Natural killer cell treated with Interleukin-12 subunit alpha and Interleukin-12 subunit beta and Interleukin-15 and Interleukin-18, amount 100 ng/mL, for 72 hours (primary cell): ENCODE measurements around the gene CRYGA. TPM values are rescaled to one million over a fixed set of nuclear protein-coding genes. Genes with fewer than 3 reads are reported as not detected.

Experiments used
- ATAC-seq, 2 donors: fragments of 150-1000 bp; cut with Tn5 transposase in 1 of 2; sonication (Bioruptor Pico), chemical (Tn5 transposase) in 1 of 2; 2 replicates each; pipeline ENCODE4 v1.10.0; 2021
- DNase-seq: peaks from one replicate; pipeline ENCODE4 v3.0.0; 2022; ENCODE audit warnings: low spot score
- H3K27ac Mint-ChIP-seq, 2 donors: 1 replicate in 1 of 2; 2 replicates in 1 of 2; pipeline ENCODE4 v1.8.0; 2022; ENCODE audit warnings: mixed read lengths in 2 of 2, mild to moderate bottlenecking in 1 of 2, moderate library complexity in 1 of 2
- H3K27me3 Mint-ChIP-seq, 2 donors: 1 replicate in 1 of 2; 2 replicates in 1 of 2; pipeline ENCODE4 v1.8.0; 2022; ENCODE audit warnings: mixed read lengths in 2 of 2
- H3K36me3 Mint-ChIP-seq: one replicate; pipeline ENCODE4 v1.8.0; 2022; ENCODE audit warnings: mixed read lengths
- H3K4me1 Mint-ChIP-seq, 2 donors: 1 replicate in 1 of 2; 2 replicates in 1 of 2; pipeline ENCODE4 v1.8.0; 2022; ENCODE audit warnings: low read depth in 2 of 2, mixed read lengths in 2 of 2, mild to moderate bottlenecking in 1 of 2
- H3K4me3 Mint-ChIP-seq: one replicate; pipeline ENCODE4 v1.8.0; 2022; ENCODE audit warnings: mixed read lengths
- H3K9me3 Mint-ChIP-seq: 2 replicates; pipeline ENCODE4 v1.8.0; 2022; ENCODE audit warnings: mixed read lengths
- total RNA-seq, 2 donors: library from RNA; stranded (reverse); gene quantifications; one replicate each; pipeline ENCODE4 v1.2.3, GENCODE V29; 2022

CRYGA gene, protein sequence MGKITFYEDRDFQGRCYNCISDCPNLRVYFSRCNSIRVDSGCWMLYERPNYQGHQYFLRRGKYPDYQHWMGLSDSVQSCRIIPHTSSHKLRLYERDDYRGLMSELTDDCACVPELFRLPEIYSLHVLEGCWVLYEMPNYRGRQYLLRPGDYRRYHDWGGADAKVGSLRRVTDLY
- total RNA-seq, result not detected

DNA sequence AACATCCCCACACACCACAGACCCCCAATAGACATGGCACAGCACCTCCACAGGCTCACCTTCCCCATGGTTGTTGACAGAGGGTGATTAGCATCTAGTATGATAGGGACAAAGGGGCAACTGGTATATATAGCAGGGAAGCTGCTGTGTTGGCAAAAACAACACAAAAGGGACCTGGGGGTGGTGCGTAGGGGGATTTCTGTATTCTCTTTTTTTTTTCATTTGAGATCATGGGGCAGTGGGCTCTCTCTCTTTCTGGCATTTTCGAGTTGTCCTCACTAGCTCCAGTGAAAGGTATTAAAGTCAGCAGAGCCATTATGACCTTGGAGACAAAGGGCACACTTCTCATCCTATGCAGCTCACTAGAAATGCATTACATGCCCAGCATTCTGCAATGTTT, at the start of gene CRYGA:
Gene CRYGA (minus strand): TSS at position 101 of the 400 bp plus-strand sequence. CDS start 33 bp downstream, at position 68.
- DNase-seq (no peak), ATAC-seq (no peak)
- Mint-ChIP-seq H3K9me3 (no peaks in the 10 kb centered on the region), H3K27ac (no peak within 1 kb of the TSS), H3K4me3 (no peak within 1 kb of the TSS), H3K4me1 (no peaks in the 10 kb centered on the region), H3K36me3 (no peaks in the 10 kb centered on the region), H3K27me3 (peaks cover 8 to 9% of the 10 kb centered on the region in 2 donors)

DNA sequence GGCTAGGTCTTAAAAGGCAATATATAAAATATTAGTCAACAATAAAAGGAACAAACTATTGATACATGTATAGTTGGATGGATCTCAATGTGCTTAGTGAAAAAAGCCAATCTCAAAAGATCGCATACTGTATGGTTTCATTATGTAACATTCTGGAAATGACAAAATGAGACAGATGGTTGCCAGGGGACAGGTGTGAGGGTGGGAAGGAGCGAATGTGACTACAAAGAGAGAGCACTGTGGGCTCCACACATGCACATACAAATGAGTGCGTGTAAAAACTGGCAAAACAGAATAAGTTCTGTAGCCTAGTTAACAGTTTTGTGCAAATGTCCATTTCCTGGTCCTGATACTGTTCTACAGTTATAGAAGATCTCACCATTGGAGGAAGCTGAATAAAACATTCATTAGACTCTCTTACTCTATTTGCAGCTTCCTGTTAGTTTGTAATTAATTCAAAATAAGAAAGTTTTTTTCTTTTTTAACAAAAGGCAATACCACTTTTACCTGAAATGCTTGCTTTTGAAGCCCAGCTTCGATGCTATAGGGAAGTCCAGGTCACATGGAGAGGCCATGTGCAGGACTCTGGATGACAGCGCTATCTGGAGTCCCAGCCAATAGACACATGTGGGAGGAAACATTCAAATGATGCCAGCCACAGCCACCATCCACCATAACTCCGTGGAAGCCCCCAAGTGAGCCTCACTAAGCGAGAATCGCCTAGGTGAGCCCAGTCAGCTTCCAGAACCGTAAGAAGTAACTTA, 47.5 kb upstream of the CRYGA start:
- no peak overlapping the region for H3K27ac Mint-ChIP-seq
- no peak for DNase-seq
- H3K27me3 Mint-ChIP-seq, result no peaks in the 10 kb centered on the region
- no peaks in the 10 kb centered on the region for H3K4me1 Mint-ChIP-seq
- no peak for ATAC-seq
- H3K4me3 Mint-ChIP-seq, result no peak overlapping the region
- H3K9me3 Mint-ChIP-seq, result no peaks in the 10 kb centered on the region
- H3K36me3 Mint-ChIP-seq, result no peaks in the 10 kb centered on the region

DNA sequence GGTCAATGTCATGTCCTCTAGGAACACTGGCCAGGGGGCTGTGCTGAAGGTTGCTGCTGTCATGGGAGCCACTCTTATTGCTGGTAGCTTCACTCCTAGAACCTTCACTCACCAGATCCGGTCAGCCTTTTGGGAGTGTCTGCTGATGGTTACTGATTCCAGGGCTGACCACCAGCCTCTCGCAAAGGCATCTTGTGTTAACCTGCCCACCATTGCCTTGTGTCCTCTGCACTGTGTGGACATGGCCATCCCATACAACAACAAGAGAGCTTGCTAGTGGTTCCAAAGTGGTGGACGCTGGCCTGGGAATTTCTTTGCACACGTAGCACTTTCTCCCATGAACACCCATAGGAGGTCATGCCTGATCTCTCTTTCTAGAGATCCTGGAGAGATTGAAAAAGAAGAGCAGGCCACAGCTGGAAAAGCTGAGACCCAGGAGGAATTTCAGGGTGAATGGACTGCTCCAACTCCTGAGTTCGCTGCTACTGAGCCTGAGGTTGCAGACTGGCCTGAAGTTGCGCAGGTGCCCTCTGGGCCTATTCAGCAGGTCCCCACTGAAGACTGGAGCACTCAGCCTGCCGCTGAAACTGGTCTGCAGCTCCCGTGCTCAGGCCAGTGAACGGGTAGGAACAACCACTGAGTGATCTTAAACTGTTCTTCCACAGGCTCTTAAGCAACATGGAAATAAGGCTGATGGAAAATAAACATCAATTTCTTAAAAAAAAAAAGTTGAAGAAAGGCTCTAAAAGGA, 45.1 kb upstream of the CRYGA start:
- ATAC-seq (no peak), DNase-seq (no peak)
- H3K4me3 Mint-ChIP-seq, result no peak overlapping the region
- no peaks in the 10 kb centered on the region for H3K36me3 Mint-ChIP-seq
- H3K4me1 Mint-ChIP-seq, result no peaks in the 10 kb centered on the region
- no peak overlapping the region for H3K27ac Mint-ChIP-seq
- no peaks in the 10 kb centered on the region for H3K9me3 Mint-ChIP-seq
- no peaks in the 10 kb centered on the region for H3K27me3 Mint-ChIP-seq

DNA sequence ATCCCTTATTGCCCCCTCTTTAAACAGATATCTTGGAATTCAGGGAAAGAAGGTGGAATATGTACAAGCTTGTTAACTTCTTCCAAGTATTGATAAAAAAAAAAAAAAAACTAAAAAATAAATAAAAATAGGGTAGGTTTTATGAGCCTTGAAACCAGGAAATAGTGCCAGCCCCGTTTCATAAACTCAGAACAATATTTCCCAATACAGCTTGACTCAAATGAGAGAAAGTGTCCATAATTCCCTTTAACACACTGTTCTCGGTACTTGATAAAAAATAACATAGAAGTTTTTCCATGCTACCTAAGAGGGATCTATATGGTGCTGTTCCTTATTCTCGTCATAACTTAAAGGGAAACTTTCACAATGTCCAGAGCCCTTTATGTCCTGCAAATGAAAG, 44.4 kb upstream of the CRYGA start:
- Mint-ChIP-seq H3K9me3 (no peaks in the 10 kb centered on the region), H3K4me1 (no peaks in the 10 kb centered on the region), H3K4me3 (no peak overlapping the region), H3K27me3 (no peaks in the 10 kb centered on the region), H3K36me3 (no peaks in the 10 kb centered on the region), H3K27ac (no peak overlapping the region)
- ATAC-seq, result no peak
- DNase-seq, result no peak

DNA sequence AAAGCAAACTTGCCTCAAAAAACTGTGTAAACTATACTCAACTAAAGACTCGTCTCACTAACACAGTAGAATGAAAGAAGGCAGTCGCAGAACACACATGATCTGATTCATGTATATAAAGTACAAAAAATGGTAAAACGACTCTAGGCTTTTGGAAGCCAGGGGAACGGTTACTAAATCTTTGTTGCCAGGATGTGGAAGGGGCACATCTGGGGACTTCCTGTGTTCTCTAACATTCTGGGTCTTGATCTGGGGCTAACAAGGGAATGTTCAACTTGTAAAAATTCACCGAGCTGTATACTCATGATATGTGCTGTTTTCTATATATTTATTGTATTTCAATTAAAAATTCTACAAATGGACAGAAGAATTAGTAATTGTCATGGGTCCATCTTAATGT, 40.8 kb upstream of the CRYGA start:
- no peaks in the 10 kb centered on the region for H3K9me3 Mint-ChIP-seq

DNA sequence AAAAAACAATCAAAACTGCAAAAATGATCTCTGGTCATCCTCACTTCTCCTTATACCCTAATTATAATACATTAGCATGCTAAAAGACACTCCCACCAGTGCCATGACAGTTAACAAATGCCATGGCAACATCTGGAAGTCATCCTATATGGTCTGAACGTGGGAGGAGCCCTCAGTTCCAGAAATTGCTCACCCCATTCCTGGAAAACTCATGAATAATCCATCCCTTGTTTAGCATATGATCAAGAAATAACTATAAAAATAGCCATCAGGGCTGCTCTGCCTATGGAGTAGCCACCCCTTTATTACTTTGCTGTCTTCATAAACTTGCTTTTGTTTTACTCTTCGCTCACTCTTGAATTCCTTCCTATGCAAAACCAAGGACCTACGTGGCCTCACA, 32.1 kb upstream of the CRYGA start:
- no peak overlapping the region for H3K4me3 Mint-ChIP-seq
- DNase-seq, result no peak
- ATAC-seq, result no peak
- no peaks in the 10 kb centered on the region for H3K36me3 Mint-ChIP-seq
- no peaks in the 10 kb centered on the region for H3K9me3 Mint-ChIP-seq
- no peak overlapping the region for H3K27ac Mint-ChIP-seq
- no peaks in the 10 kb centered on the region for H3K4me1 Mint-ChIP-seq
- H3K27me3 Mint-ChIP-seq, result peaks cover 0 to 3% of the 10 kb centered on the region in 2 donors

More for the DNA sequence above, 40.8 kb upstream of the CRYGA start:
- DNase-seq (no peak), ATAC-seq (no peak)
- Mint-ChIP-seq H3K4me1 (no peaks in the 10 kb centered on the region), H3K27me3 (peaks cover 0 to 3% of the 10 kb centered on the region in 2 donors), H3K36me3 (no peaks in the 10 kb centered on the region), H3K4me3 (no peak overlapping the region), H3K27ac (no peak overlapping the region)

DNA sequence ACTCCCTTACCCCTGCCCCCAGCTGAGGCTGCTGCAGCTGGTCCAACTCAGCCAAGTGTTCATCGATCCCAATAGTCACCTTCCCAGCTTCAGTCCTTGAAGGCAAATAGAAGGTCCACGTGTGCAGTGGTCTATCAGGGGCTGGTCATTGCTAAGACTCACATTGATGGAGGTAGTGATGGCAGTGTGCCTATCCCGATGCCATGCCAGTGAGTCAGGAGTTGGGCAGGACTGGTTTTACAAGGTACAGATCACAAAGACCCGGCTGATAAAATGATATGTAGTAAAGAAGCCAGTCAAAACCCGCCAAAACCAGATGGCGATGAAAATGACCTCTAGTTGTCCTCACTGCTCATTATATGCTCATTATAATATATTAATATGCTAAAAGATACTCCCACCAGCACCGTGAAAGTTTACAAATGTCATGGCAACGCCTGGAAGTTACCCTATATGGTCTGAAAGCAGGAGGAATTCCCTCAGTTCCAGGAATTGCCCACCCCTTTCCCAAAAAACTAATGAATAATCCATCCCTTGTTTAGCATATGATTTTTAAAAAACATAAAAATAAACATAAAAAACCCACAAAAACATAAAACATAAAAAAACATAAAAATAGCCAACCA, 29.3 kb upstream of the CRYGA start:
- DNase-seq (no peak), ATAC-seq (no peak)
- no peaks in the 10 kb centered on the region for H3K4me1 Mint-ChIP-seq
- H3K36me3 Mint-ChIP-seq, result no peaks in the 10 kb centered on the region
- H3K9me3 Mint-ChIP-seq, result no peaks in the 10 kb centered on the region
- no peak overlapping the region for H3K4me3 Mint-ChIP-seq
- H3K27me3 Mint-ChIP-seq, result peaks cover 0 to 6% of the 10 kb centered on the region in 2 donors
- H3K27ac Mint-ChIP-seq, result no peak overlapping the region

DNA sequence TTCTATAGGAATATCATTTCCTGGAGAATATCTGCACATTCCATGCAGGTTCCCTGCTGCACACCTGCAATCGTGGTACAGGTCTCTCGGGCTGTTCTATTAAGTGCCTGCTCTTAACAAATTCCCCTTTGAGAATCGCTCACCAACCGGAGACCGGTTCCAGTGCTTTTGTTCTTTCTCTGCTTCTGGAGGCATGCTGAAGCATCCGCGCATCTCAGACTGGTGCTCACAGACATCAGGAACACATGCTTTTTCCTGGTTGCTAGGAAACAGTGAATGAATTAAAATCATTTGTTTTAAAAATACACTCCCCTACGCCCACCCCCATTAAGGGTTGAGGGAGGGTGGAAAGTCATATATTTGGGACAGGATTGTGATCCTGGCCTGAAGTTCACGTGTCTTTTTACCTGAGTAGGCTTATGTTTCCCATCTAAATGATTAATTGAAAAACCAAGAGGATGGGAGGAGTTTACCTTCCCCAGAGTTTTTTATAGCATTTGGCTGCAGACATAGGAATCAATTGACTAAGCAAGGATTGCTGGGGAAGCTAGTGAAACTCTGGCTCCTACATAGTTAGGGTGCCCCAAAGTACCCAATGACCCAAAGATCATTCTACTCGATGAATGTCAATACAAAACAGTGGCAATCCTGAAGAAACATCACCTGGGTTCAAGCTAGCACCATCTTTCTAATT, 26.6 kb upstream of the CRYGA start, which contains the start of gene C2orf80:
Gene C2orf80 (minus strand): TSS at position 221 of the 694 bp plus-strand sequence. CDS start 3,044 bp downstream, outside the sequence.
- H3K36me3 Mint-ChIP-seq, result no peaks in the 10 kb centered on the region
- H3K27ac Mint-ChIP-seq, result no peak within 1 kb of the TSS
- DNase-seq (no peak), ATAC-seq (no peak)
- no peaks in the 10 kb centered on the region for H3K9me3 Mint-ChIP-seq
- H3K27me3 Mint-ChIP-seq, result peaks cover 0 to 5% of the 10 kb centered on the region in 2 donors
- no peaks in the 10 kb centered on the region for H3K4me1 Mint-ChIP-seq
- no peak within 1 kb of the TSS for H3K4me3 Mint-ChIP-seq

DNA sequence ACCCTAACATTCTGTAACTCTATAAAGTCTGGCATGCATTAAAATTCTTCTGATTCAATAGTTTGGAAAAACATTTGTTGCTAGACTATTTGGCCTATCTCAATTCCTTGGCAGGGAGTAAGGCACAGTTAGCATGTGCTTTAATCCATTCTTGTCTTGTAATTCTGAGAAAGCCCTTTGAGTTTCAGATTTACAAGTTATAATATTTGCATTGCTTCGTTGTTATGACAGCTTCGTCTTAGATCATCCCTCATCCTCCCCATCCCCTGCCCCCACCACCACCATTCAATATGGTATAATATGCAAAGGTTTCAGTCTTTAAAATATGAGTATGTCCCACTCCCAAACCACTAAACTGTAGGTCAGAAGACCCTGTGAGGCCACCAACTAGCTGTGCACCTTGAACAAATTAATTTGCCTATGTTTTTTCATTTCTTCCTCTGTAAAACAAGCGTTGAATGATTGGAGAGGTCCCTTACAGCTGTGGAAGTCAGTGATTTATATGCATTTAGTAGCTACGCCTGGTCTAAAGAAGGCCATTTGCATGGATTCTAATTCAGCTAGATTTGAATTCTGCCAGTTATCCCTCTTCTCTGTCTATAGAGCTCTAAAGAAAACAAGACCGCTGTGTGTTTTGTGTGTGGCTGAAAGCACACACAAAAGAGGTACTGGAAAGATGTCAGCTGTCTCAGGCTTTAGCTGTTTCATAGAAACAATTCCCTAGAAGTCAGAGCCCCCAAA, 25.9 kb upstream of the CRYGA start:
- DNase-seq (no peak), ATAC-seq (no peak)
- Mint-ChIP-seq H3K36me3 (no peaks in the 10 kb centered on the region), H3K4me3 (no peak overlapping the region), H3K9me3 (no peaks in the 10 kb centered on the region), H3K4me1 (no peaks in the 10 kb centered on the region), H3K27ac (no peak overlapping the region), H3K27me3 (peaks cover 6 to 9% of the 10 kb centered on the region in 2 donors)

DNA sequence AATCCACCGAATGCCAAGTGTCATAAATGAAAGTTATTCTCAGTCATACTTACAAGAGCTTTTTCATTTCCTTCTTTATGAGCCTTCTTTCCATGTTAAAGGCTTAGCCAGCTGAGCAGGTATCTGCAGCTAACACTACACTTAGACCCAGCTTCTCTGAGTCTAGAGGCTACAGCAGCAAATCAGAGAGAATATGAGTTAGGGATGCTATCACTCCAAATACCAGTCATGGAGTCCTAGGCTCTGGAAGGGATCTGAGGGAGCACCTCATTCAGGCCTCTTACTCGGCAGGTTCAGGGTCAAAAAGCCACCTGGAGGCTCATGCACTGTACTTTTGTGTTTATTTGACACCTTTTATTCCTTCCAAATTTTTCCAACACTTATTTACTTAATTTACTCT, 23.5 kb upstream of the CRYGA start:
- ATAC-seq (no peak), DNase-seq (no peak)
- no peaks in the 10 kb centered on the region for H3K36me3 Mint-ChIP-seq
- peaks cover 0 to 5% of the 10 kb centered on the region in 2 donors for H3K4me1 Mint-ChIP-seq
- H3K27me3 Mint-ChIP-seq, result peaks cover 23% of the 10 kb centered on the region in 2 donors
- no peaks in the 10 kb centered on the region for H3K9me3 Mint-ChIP-seq
- no peak overlapping the region for H3K4me3 Mint-ChIP-seq
- H3K27ac Mint-ChIP-seq, result no peak overlapping the region

DNA sequence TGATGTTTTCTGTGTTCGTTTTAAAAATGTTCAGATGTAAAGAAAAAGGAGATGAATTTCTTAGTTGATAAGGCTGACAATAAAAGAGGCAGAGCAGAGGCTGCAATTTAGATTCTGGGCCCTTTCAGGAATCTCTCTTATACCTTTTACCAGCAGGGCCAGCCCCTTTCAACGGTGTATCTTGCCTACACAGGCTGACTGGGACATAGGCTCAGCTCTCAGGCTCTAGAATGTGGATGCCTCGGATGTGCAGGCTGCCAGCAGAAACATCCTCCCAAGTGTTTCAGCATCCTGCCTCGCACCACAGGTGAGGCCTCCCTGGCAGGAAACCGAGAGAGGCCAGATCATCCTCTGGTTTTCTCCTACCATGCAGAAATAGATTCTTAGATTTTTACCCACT, 23.1 kb upstream of the CRYGA start:
- DNase-seq, result no peak
- Mint-ChIP-seq H3K9me3 (no peaks in the 10 kb centered on the region), H3K36me3 (no peaks in the 10 kb centered on the region), H3K27ac (no peak overlapping the region), H3K4me1 (peaks cover 0 to 5% of the 10 kb centered on the region in 2 donors), H3K4me3 (no peak overlapping the region), H3K27me3 (peaks cover 23% of the 10 kb centered on the region in 2 donors)
- no peak for ATAC-seq

DNA sequence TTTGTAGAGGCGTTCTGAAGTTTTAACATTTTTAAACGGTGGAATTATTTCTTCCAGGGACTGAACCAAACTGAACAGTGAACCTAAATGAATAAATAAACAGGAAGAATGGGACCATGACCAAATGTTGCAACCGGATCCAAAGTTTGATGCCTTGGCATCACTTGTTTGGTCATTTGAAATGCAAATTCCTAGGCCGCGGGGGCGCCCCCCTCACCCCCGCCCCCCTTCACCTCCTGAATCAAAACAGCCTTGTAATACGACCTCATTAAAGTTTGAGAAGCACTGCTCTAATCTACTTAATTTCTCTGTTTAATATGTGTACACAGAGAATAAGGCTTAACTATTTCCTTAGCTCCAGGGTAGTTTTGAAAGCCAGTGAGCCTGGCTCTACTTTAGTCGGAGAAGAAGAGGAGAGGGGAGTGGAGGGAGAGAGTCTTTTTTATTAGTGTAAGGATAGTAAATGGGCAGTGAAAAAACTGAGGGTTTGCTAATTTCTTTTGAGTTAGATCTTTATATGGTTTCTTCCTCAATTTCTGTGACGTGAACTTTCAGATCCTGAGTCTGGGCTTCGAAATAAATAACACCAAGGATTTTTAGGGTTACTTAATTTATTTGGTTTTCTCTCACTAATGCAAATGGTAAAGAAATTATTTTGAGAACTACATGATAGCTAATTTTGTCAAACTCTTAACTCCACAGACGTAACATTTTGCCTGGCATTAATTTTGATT, 20.8 kb upstream of the CRYGA start:
- Mint-ChIP-seq H3K9me3 (no peaks in the 10 kb centered on the region), H3K4me1 (peaks cover 0 to 5% of the 10 kb centered on the region in 2 donors), H3K27ac (no peak overlapping the region), H3K4me3 (no peak overlapping the region), H3K27me3 (peaks cover 23% of the 10 kb centered on the region in 2 donors), H3K36me3 (no peaks in the 10 kb centered on the region)
- ATAC-seq (no peak), DNase-seq (no peak)
